Parathyroid adenoma (tissue), 2 donors: ENCODE data around the gene CPNE4.

Experiments used
- H2AFZ ChIP-seq: fragments of 300-600 bp; sonication (generic); one replicate; pipeline ENCODE4 v1.7.0; 2017; ENCODE audit warnings: antibody characterized with exemption, mild to moderate bottlenecking
- H3K27ac ChIP-seq: fragments of 300-600 bp; sonication (generic); one replicate; pipeline ENCODE4 v1.7.0; 2017
- H3K27me3 ChIP-seq: fragments of 300-600 bp; sonication (generic); one replicate; pipeline ENCODE4 v1.7.0; 2017; ENCODE audit warnings: low read length; ENCODE audit not compliant: control insufficient read depth, insufficient read depth
- H3K36me3 ChIP-seq: fragments of 300-600 bp; sonication (generic); one replicate; pipeline ENCODE4 v1.7.0; 2017; ENCODE audit warnings: low read length; ENCODE audit not compliant: control insufficient read depth, insufficient read depth
- H3K4me1 ChIP-seq: fragments of 300-600 bp; sonication (generic); one replicate; pipeline ENCODE4 v1.7.0; 2017; ENCODE audit warnings: control low read depth
- H3K4me2 ChIP-seq: fragments of 300-600 bp; sonication (generic); one replicate; pipeline ENCODE4 v1.7.0; 2017; ENCODE audit warnings: low read length
- H3K4me3 ChIP-seq: fragments of 300-600 bp; sonication (generic); one replicate; pipeline ENCODE4 v1.7.0; 2017; ENCODE audit warnings: low read depth, low read length
- H3K79me2 ChIP-seq: fragments of 300-600 bp; sonication (generic); one replicate; pipeline ENCODE4 v1.7.0; 2017; ENCODE audit warnings: control low read depth
- H3K9ac ChIP-seq: fragments of 300-600 bp; sonication (generic); one replicate; pipeline ENCODE4 v1.7.0; 2017; ENCODE audit warnings: mild to moderate bottlenecking
- H3K9me3 ChIP-seq: fragments of 300-600 bp; sonication (generic); one replicate; pipeline ENCODE4 v1.7.0; 2017; ENCODE audit warnings: low read length; ENCODE audit not compliant: control insufficient read depth
- CTCF ChIP-seq: fragments of 300-600 bp; sonication (generic); IDR thresholded peaks from one replicate; pipeline ENCODE4 v1.7.0; 2017; ENCODE audit warnings: antibody characterized with exemption, mild to moderate bottlenecking
- donor health status: primary hyperparathyroidism.

CPNE4 gene

GRCh38 chr3:131735116-131735515 lies 299.7 kb downstream of the CPNE4 start:
- Histone ChIP-seq H3K27me3 (no peaks in the 10 kb centered on the region), H2AFZ (no peak overlapping the region), H3K79me2 (no peaks in the 10 kb centered on the region), H3K4me2 (no peak overlapping the region), H3K4me3 (no peak overlapping the region), H3K9ac (no peak overlapping the region), H3K36me3 (no peaks in the 10 kb centered on the region), H3K4me1 (peaks cover 19% of the 10 kb centered on the region), H3K9me3 (no peaks in the 10 kb centered on the region), H3K27ac (no peak overlapping the region)
- TF ChIP-seq CTCF: no peak

GRCh38 chr3:131733086-131733841 lies 301.6 kb downstream of the CPNE4 start:
- Histone ChIP-seq H2AFZ (peak overlapping the region; percentile 67), H3K36me3 (no peaks in the 10 kb centered on the region), H3K4me3 (no peak overlapping the region), H3K9ac (no peak overlapping the region), H3K4me1 (peaks cover 15% of the 10 kb centered on the region), H3K27ac (peak overlapping the region; percentile 27), H3K4me2 (no peak overlapping the region), H3K27me3 (no peaks in the 10 kb centered on the region), H3K79me2 (no peaks in the 10 kb centered on the region), H3K9me3 (no peaks in the 10 kb centered on the region)
- no peak for TF ChIP-seq CTCF

GRCh38 chr3:131731709-131732108 lies 303.1 kb downstream of the CPNE4 start:
- no peak for TF ChIP-seq CTCF
- Histone ChIP-seq H3K79me2 (no peaks in the 10 kb centered on the region), H2AFZ (no peak overlapping the region), H3K27ac (no peak overlapping the region), H3K4me2 (no peak overlapping the region), H3K27me3 (no peaks in the 10 kb centered on the region), H3K9ac (no peak overlapping the region), H3K9me3 (no peaks in the 10 kb centered on the region), H3K4me1 (peaks cover 11% of the 10 kb centered on the region), H3K4me3 (no peak overlapping the region), H3K36me3 (no peaks in the 10 kb centered on the region)

- no peak overlapping the region for H3K9ac ChIP-seq
- H3K79me2 ChIP-seq: no peaks in the 10 kb centered on the region
- no peaks in the 10 kb centered on the region for H3K36me3 ChIP-seq
- H3K4me2 ChIP-seq: no peak overlapping the region
- H3K4me1 ChIP-seq: peaks cover 11% of the 10 kb centered on the region
- no peaks in the 10 kb centered on the region for H3K9me3 ChIP-seq
- no peak overlapping the region for H2AFZ ChIP-seq
- H3K4me3 ChIP-seq: no peak overlapping the region
- H3K27ac ChIP-seq: no peak overlapping the region
- H3K27me3 ChIP-seq: no peaks in the 10 kb centered on the region
- TF ChIP-seq CTCF: no peak
These were observed 304.2 kb downstream of the CPNE4 start for GRCh38 chr3:131730581-131730980.

- no peak overlapping the region for H3K9ac ChIP-seq
- H3K27ac ChIP-seq: no peak overlapping the region
- no peak overlapping the region for H3K4me2 ChIP-seq
- TF ChIP-seq CTCF: no peak
- H3K36me3 ChIP-seq: no peaks in the 10 kb centered on the region
- H3K9me3 ChIP-seq: no peaks in the 10 kb centered on the region
- no peak overlapping the region for H2AFZ ChIP-seq
- no peaks in the 10 kb centered on the region for H3K79me2 ChIP-seq
- H3K4me1 ChIP-seq: peaks cover 11% of the 10 kb centered on the region
- H3K27me3 ChIP-seq: no peaks in the 10 kb centered on the region
- no peak overlapping the region for H3K4me3 ChIP-seq
These were observed 305.2 kb downstream of the CPNE4 start for GRCh38 chr3:131729643-131730017.
